ENCODE data around the gene CDH4. TPM values are rescaled to one million over a fixed set of nuclear protein-coding genes. Genes with fewer than 3 reads are reported as not detected.
"Not testable (repeated sequence)": the region's sequence is repeated elsewhere in the genome, so short reads cannot be mapped to it uniquely, and the experiment has no call there.

The CDH4 gene
- total RNA-seq, 4 donors from 2014 or later = not detected

DNA sequence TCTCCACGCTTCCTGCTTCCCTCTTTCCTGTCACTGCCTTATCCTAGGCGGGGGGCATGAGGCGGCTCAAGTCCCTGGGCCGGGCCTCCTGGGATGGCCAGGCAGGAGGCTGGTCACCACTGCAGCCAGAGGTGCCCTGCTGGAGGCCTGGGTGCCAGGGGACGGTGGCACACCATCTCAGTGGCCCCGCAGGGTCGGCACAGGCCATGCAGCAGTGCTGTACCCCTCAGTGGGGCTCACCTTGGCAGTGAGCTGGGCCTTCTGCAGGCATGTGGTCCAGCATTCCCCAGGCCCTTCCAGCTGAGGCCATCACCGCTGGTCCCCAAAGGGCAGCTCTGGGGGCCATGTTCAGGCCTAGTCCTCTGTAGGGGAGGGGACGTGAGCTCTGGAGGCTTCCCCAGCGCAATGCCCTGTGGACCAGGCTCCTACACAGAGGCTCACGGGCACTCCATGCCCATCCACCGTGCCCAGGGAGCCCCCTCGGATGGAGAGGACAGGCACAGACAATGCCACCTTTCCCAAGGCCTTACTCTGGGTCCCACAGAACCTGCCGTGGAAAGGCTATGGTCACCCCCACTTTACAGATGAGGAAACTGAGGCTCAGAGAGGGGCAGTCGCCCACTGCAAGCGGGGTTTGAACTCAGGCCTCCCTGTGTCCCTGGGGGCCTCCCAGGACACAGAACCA, 689.8 kb downstream of the CDH4 start:
- H3K36me3 ChIP-seq = no peaks in the 10 kb centered on the region
- no peaks in the 10 kb centered on the region for H3K4me1 ChIP-seq
- H3K27me3 ChIP-seq = peaks cover 12% of the 10 kb centered on the region
- in situ Hi-C loops (cut with MboI; ENCODE audit: low pct_ligation_motif_present in 1 of 4, low pct_unique_long_range_greater_than_20kb in 1 of 4, low sequenced_read_pairs in 3 of 4) (no loop called here), intact Hi-C loops (cut with DNase I; ENCODE audit: low total_unique reads) (no loop called here)
- H3K27ac ChIP-seq = no peak overlapping the region
- H3K9me3 ChIP-seq = no peaks in the 10 kb centered on the region
- no peak for DNase-seq
- TF ChIP-seq POLR2A (IDR thresholded peaks at IDR 0.05) = no peak
- WGBS, 2 donors (ENCODE audit: low coverage in 1 of 2) = 92% methylated on average over 10 of the region's 16 CpGs; no CpG with 5 or more reads in 1 of the 2 donors
- no peak overlapping the region for H3K4me3 ChIP-seq

DNA sequence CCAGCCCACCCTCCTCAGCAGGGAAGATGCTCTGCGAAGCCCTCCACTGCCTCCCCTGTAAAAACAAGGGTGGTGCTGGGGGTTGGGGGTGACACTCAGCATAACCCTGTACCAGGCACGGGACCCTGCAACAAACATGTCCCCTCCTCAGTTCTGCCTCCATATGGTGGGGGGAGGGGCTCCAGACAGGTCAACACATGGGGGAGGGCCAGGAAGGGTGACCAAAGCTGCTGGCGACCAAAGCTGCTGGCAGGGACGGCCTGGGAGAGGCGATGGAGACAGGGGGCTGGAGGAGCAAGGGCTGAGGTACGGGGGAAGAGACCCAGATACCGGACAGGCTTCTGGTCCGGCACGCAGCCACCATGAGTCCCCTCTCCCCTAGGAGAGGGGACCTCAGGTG, 690.5 kb downstream of the CDH4 start:
- in situ Hi-C loops (cut with MboI; ENCODE audit: low pct_ligation_motif_present in 1 of 4, low pct_unique_long_range_greater_than_20kb in 1 of 4, low sequenced_read_pairs in 3 of 4) = no loop called here
- no peak for DNase-seq

GRCh38 chr20:61944967-61945366, 692.9 kb downstream of the CDH4 start:
- H3K27ac ChIP-seq; H3K4me3 ChIP-seq; H3K4me1 ChIP-seq; H3K27me3 ChIP-seq; in situ Hi-C loops (cut with MboI; ENCODE audit: low pct_ligation_motif_present in 1 of 4, low pct_unique_long_range_greater_than_20kb in 1 of 4, low sequenced_read_pairs in 3 of 4); DNase-seq; H3K9me3 ChIP-seq; H3K36me3 ChIP-seq; intact Hi-C loops (cut with DNase I; ENCODE audit: low total_unique reads): not testable (repeated sequence)
- WGBS, 2 donors (ENCODE audit: low coverage in 1 of 2) = 96% methylated on average over 14 of the region's 34 CpGs; no CpG with 5 or more reads in 1 of the 2 donors

More for the DNA sequence above, 690.5 kb downstream of the CDH4 start:
- Histone ChIP-seq H3K9me3 (no peaks in the 10 kb centered on the region), H3K27me3 (peaks cover 6% of the 10 kb centered on the region), H3K4me3 (no peak overlapping the region), H3K27ac (no peak overlapping the region), H3K36me3 (no peaks in the 10 kb centered on the region), H3K4me1 (no peaks in the 10 kb centered on the region)
- WGBS, 2 donors (ENCODE audit: low coverage in 1 of 2) = 80 to 85% methylated on average over 1 to 9 of the region's 9 CpGs
- TF ChIP-seq POLR2A (IDR thresholded peaks at IDR 0.05) (no peak), EP300 (IDR thresholded peaks at IDR 0.05; ENCODE audit: low read depth) (no peak), POLR2AphosphoS5 (IDR thresholded peaks at IDR 0.05) (no peak), CTCF (IDR thresholded peaks at IDR 0.05) (no peak)
- intact Hi-C loops (cut with DNase I; ENCODE audit: low total_unique reads) = no loop called here

- in situ Hi-C loops (cut with MboI; ENCODE audit: low pct_ligation_motif_present in 1 of 4, low pct_unique_long_range_greater_than_20kb in 1 of 4, low sequenced_read_pairs in 3 of 4); DNase-seq; H3K4me1 ChIP-seq; H3K27me3 ChIP-seq; H3K4me3 ChIP-seq; H3K36me3 ChIP-seq; intact Hi-C loops (cut with DNase I; ENCODE audit: low total_unique reads); H3K27ac ChIP-seq; H3K9me3 ChIP-seq: not testable (repeated sequence)
- 97% methylated on average over 27 of the region's 29 CpGs; no CpG with 5 or more reads in 1 of the 2 donors for WGBS, 2 donors (ENCODE audit: low coverage in 1 of 2)
These were observed 693.4 kb downstream of the CDH4 start for GRCh38 chr20:61945495-61945894.

DNA sequence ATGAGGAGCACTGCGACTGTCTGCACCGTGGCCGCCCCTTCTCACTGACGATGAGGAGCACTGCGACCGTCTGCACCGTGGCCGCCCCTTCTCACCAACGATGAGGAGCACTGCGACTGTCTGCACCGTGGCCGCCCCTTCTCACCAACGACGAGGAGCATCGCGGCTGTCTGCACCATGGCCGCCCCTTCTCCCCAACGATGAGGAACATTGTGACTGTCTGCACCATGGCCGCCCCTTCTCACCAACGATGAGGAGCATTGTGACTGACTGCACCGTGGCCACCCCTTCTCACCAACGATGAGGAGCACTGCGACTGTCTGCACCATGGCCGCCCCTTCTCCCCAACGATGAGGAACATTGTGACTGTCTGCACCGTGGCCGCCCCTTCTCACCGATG, 696.0 kb downstream of the CDH4 start:
- H3K4me1 ChIP-seq; in situ Hi-C loops (cut with MboI; ENCODE audit: low pct_ligation_motif_present in 1 of 4, low pct_unique_long_range_greater_than_20kb in 1 of 4, low sequenced_read_pairs in 3 of 4): not testable (repeated sequence)

GRCh38 chr20:61948586-61949362, 696.7 kb downstream of the CDH4 start:
- intact Hi-C loops (cut with DNase I; ENCODE audit: low total_unique reads) (no loop called here), in situ Hi-C loops (cut with MboI; ENCODE audit: low pct_ligation_motif_present in 1 of 4, low pct_unique_long_range_greater_than_20kb in 1 of 4, low sequenced_read_pairs in 3 of 4) (no loop called here)
- Histone ChIP-seq H3K27ac (no peak overlapping the region), H3K27me3 (peaks cover 11% of the 10 kb centered on the region), H3K9me3 (no peaks in the 10 kb centered on the region), H3K4me1 (no peaks in the 10 kb centered on the region), H3K4me3 (no peak overlapping the region), H3K36me3 (no peaks in the 10 kb centered on the region)
- no peak for DNase-seq
- 90 to 100% methylated on average over 1 to 22 of the region's 22 CpGs for WGBS, 2 donors (ENCODE audit: low coverage in 1 of 2)
- TF ChIP-seq POLR2A (IDR thresholded peaks at IDR 0.05) = no peak
- no peak for TF ChIP-seq POLR2AphosphoS5 (IDR thresholded peaks at IDR 0.05)
- TF ChIP-seq EP300 (IDR thresholded peaks at IDR 0.05; ENCODE audit: low read depth) = no peak

More for the DNA sequence above, 696.0 kb downstream of the CDH4 start:
- H3K27me3 ChIP-seq; DNase-seq; H3K9me3 ChIP-seq; H3K4me3 ChIP-seq; intact Hi-C loops (cut with DNase I; ENCODE audit: low total_unique reads); H3K27ac ChIP-seq; H3K36me3 ChIP-seq: not testable (repeated sequence)
- 90% methylated on average over 28 of the region's 28 CpGs; no CpG with 5 or more reads in 1 of the 2 donors for WGBS, 2 donors (ENCODE audit: low coverage in 1 of 2)
